Aorta (tissue), 5 donors: ENCODE measurements around the gene SP140. TPM values are rescaled to one million over a fixed set of nuclear protein-coding genes. Genes with fewer than 3 reads are reported as not detected.

ENCODE experiments used
- ATAC-seq: fragments of 200-7000 bp; cut with Tn5 transposase; one replicate; pipeline ENCODE4 v1.9.1; 2022; ENCODE audit warnings: moderate library complexity; ENCODE audit not compliant: low FRiP score
- DNase-seq, 2 donors: peaks; one replicate each; pipeline ENCODE4 v3.0.0-alpha.2; 2020
- H3K27ac ChIP-seq, 2 donors: one replicate each; pipeline ENCODE4 v1.5.1; 2013; ENCODE audit warnings: low read length in 2 of 2, mild to moderate bottlenecking in 2 of 2, moderate library complexity in 2 of 2, control low read depth in 1 of 2, inconsistent platforms in 1 of 2, low read depth in 1 of 2
- H3K27me3 ChIP-seq, 2 donors: one replicate each; pipeline ENCODE4 v1.6.1; 2013; ENCODE audit warnings: control low read depth in 1 of 2, low read length in 1 of 2, mild to moderate bottlenecking in 1 of 2, moderate library complexity in 1 of 2; ENCODE audit not compliant: insufficient read depth in 2 of 2, control insufficient read depth in 1 of 2
- H3K36me3 ChIP-seq, 2 donors: one replicate each; pipeline ENCODE4 v1.6.1; 2013; ENCODE audit warnings: control low read depth in 1 of 2, low read length in 1 of 2, mild to moderate bottlenecking in 1 of 2; ENCODE audit not compliant: insufficient read depth in 2 of 2, control insufficient read depth in 1 of 2
- H3K4me1 ChIP-seq, 2 donors: one replicate each; pipeline ENCODE4 v1.6.1; 2013; ENCODE audit warnings: low read length in 2 of 2, control low read depth in 1 of 2, mild to moderate bottlenecking in 1 of 2, moderate library complexity in 1 of 2; ENCODE audit not compliant: insufficient read depth in 2 of 2, control insufficient read depth in 1 of 2
- H3K4me3 ChIP-seq, 2 donors: one replicate each; pipeline ENCODE4 v1.5.1; 2013; ENCODE audit warnings: low read length in 2 of 2, control low read depth in 1 of 2, mild to moderate bottlenecking in 1 of 2
- H3K9me3 ChIP-seq: one replicate; pipeline ENCODE4 v1.6.1; 2013; ENCODE audit warnings: mild to moderate bottlenecking, low read length; ENCODE audit not compliant: control insufficient read depth
- WGBS, 2 donors: extraction: QIAGEN DNeasy Blood & Tissue Kit; methylation state at CpG; one replicate each; pipeline ENCODE4 v1.1.7; 2013; 5-methylcytosine and 5-hydroxymethylcytosine counted together
- intact Hi-C, 2 donors: fragments of 100-400 bp; cut with DNase I; formaldehyde crosslinking; loops; one replicate each; pipeline versions ENCODE4 v1.14.2 to v1.15.0; 2022
- polyA plus RNA-seq, 2 donors: library from polyadenylated mRNA; stranded (reverse); fragments of 200-250 nt; gene quantifications; one replicate each; pipeline ENCODE4 v1.2.3, GENCODE V29; 2013
- total RNA-seq, 2 donors: library from RNA; stranded (reverse); fragmentation: NEBNext Ultra II Directional; extraction: Animal tissue kit (Norgen Biotek cat#: 25700); gene quantifications; one replicate each; pipeline ENCODE4 v1.2.1, GENCODE V29; 2021
- donor health status: healthy with polysubstance abuse.
- donor health status: Bipolar disorder and iron deficiency.
- donor health status: DM: no; HTN: no; CAD: no.
- donor health status: DM: no; HTN: no; CAD: no.
- donor health status: DM: yes; HTN: yes; CAD: no.

SP140 gene
- total and polyA plus RNA-seq, 4 donors, result 0.13 to 4.1 (median 1.4) TPM

DNA sequence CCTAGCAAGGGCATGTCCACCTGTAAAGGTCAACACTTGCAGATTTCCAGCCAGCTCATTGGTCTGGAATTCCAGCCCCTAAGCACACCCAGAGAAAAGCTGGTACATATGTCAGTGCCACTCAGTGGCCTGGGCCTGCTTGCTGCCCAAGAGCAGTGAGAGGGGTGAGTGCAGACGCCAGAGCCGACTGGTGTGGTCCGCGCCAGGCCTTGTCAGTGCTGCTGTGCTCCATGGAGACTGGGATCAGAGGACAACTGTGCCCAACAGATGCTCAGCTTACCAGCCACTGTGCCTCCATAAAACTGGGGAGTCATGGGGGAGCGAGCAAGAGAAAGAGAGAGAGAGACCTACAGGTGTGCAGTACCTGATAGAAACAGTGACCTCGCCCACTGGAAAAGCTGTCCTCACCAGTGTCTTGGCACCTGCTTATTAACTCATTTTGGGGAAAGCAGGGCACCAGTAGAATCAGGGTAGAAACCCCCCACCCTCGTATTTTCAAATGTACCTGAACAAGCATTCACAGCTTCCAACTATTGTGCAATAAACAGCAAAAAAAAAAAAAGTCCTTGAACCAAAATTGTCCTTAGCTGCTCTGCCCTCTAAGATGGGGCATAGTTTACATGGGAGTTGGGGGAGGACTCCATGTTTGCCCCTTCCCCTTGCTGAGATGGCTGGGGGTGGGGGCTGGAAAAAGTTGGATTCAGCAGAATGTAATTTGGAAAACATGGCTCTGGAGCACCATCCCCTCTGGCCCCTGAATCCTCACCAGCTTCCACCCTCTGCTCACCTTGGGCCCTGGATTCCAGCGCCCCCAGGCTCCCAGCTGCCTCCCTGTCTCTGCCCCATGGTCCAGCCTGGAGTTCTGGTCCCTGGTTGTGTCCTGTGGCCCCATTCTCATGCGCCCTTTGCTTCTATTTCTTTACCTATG lies 100.0 kb downstream of the SP140 start:
- no peak overlapping the region for H3K27ac ChIP-seq
- H3K4me3 ChIP-seq, result no peak overlapping the region
- ATAC-seq, result no peak
- H3K36me3 ChIP-seq, result no peaks in the 10 kb centered on the region
- 91 to 93% methylated on average over 7 to 9 of the region's 9 CpGs for WGBS, 2 donors
- peaks cover 6% of the 10 kb centered on the region for H3K9me3 ChIP-seq
- no peaks in the 10 kb centered on the region for H3K27me3 ChIP-seq
- no peaks in the 10 kb centered on the region for H3K4me1 ChIP-seq
- DNase-seq, result no peak
- intact Hi-C loops, result no loop called here

DNA sequence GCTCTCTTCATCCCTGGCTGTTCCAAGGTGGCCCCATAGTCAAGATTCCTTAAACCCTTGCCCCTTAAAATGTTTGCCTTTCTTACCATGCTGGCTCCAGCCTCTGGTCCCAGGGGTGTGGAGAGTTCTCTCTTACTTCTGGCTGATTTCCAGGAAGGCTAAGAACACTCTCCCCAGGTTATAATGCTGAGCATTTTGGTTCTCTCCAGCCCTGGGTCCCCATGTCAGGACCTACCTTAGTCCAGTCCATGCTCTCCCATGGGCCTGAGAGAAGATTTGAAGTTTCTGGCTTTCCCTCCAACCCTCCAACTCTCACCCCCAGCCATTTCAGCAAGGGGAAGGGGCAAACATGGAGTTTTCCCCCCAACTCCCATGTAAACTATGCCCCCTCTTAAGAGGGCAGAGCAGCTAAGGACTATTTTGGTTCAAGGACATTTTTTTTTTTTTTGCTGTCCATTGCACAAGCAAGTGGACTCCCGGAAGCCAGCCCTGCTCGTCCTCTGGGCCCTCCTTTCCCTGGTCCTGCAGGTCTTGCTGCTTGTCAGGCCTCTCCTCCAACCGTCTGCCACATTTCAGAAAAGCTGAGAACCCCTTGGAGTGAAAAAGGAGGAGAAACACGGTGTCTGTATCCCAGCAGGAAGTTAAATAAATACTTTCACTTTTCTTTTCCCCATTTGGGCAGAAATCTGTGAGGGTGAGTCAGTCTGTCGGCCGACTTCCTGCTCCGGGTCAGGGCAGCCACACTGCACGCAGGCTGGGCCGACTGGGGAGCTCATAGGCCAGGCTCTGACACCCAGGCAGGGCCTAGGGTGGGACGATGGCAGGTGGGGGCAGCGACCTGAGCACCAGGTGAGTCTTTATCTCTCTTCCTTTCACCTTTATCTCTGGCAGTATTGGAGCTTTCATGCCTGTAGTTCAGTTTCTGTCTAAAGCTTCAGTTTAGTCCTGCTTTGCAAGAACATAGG lies 101.2 kb downstream of the SP140 start, which contains the start of gene SP140L:
TSS of gene SP140L (plus strand) at position 741 of the 965 bp plus-strand sequence. CDS start at position 818, 77 bp downstream.
- H3K4me3 ChIP-seq, result peak within 1 kb of the TSS; percentile 49 to 55
- WGBS, 2 donors, result 17 to 19% methylated on average over 11 of the region's 11 CpGs
- ATAC-seq (peak; percentile 93), DNase-seq (peak; percentile 86 to 88)
- H3K4me1 ChIP-seq, result no peaks in the 10 kb centered on the region
- no peak within 1 kb of the TSS for H3K27ac ChIP-seq
- H3K27me3 ChIP-seq, result no peaks in the 10 kb centered on the region
- H3K9me3 ChIP-seq, result peaks cover 8% of the 10 kb centered on the region
- intact Hi-C loops, result no loop called here
- no peaks in the 10 kb centered on the region for H3K36me3 ChIP-seq

DNA sequence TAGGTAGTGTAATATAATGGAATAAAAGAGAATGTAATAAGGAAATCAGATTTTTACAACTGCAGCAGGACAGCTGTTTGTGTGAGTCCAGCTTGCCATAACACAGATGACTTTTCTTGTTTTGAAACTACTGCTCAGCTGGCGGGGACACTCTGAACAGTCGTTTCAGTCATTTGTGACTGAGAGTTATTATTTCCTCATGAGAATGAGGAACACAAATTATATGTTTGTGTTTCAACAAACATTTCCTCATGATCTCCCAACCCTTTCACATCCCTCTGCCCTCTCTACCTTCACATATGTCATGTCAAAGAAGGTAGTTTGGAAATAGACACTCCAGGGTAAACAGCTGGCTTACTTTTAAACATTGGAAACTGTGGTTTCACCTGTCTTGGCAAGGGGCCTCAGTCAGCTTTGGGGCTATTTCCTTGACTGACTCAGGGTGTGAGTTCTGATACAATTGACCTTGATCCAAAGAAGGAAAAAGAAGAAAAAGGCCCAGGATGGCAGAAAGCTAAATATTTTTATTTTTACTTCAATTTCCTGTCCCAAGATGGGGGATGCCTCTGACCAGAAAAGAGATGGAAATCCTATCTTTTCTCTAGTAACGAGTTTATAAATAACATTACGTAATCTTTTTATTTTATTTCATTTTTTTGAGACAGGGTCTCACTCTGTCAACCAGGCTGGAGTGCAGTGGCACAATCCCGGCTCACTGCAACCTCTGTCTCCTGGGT lies 102.0 kb downstream of the SP140 start:
- no peaks in the 10 kb centered on the region for H3K4me1 ChIP-seq
- 78% methylated on average over 5 of the region's 5 CpGs for WGBS, 2 donors
- intact Hi-C loops, result no loop called here
- H3K36me3 ChIP-seq, result no peaks in the 10 kb centered on the region
- peak overlapping the region; percentile 49 to 55 for H3K4me3 ChIP-seq
- DNase-seq (no peak), ATAC-seq (no peak)
- peaks cover 8% of the 10 kb centered on the region for H3K9me3 ChIP-seq
- H3K27ac ChIP-seq, result no peak overlapping the region
- H3K27me3 ChIP-seq, result no peaks in the 10 kb centered on the region

DNA sequence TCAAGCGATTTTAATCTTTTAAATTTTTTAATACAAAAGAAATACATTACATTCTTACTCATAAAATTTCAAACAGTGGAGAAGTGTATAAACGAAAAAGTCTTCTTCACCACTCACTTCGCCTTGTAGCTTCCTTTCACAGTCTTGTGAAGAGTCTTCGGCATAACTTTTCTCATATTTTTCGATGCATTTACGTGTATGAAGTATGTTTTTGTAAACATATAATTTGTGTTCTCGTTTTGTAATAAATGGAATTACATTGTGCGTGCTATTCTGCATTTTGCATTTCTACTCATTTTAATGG lies 102.6 kb downstream of the SP140 start:
- Histone ChIP-seq H3K27me3 (no peaks in the 10 kb centered on the region), H3K9me3 (peaks cover 5% of the 10 kb centered on the region), H3K4me3 (no peak overlapping the region), H3K36me3 (no peaks in the 10 kb centered on the region), H3K4me1 (no peaks in the 10 kb centered on the region), H3K27ac (no peak overlapping the region)
- ATAC-seq (no peak), DNase-seq (no peak)
- intact Hi-C loops, result no loop called here
- 95 to 96% methylated on average over 8 of the region's 8 CpGs for WGBS, 2 donors

DNA sequence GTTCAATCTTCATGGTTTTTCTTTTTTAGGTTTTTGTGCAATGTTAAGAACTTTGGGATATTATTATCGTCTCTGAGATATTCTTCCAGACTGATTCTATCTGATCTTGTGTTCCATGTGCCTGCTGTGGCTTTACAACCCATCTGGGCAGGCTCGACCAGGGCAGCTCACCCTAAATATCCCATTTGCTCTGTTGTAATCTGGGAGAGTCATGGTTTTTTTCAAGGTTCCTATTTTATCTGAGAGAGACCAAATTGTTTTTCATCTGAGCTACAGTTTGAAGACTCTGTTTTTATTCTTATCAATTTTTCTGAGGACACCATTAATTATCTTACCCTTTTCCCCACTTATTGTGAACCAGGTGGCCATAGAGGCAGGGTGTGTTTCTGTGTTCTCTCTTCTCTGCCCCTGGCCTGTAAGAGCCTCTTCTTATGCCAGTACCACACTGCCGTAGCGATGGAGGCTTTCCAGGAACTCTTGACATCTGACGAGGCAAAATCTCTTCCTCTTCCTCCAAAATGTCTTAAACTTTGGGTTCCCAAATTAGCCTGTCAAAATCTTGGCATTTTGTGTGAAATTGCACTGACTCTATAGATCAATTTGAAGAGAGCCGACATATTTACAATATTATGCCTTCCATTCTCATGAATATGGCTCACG lies 104.5 kb downstream of the SP140 start:
- Histone ChIP-seq H3K27ac (no peak overlapping the region), H3K4me1 (no peaks in the 10 kb centered on the region), H3K27me3 (no peaks in the 10 kb centered on the region), H3K36me3 (no peaks in the 10 kb centered on the region), H3K9me3 (peaks cover 2% of the 10 kb centered on the region), H3K4me3 (no peak overlapping the region)
- ATAC-seq (no peak), DNase-seq (no peak)
- intact Hi-C loops, result no loop called here
- 84 to 85% methylated on average over 7 of the region's 7 CpGs for WGBS, 2 donors

DNA sequence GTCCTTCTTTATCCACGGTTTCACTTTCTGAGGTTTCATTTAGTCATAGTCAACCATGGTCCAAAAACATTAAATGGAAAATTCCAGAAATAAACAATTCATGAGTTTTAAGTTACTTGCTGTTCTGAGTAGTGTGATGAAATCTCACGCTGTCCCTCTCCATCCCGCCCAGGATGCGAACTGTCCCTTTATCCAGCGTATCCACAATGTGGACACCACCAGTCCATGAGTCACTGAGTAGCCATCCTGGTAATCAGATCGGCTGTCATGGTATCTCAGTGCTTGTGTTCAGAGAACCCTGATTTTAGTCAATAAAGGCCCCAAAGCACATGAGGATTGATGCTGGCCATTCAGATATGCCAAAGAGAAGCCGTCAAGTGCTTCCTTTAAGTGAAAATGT lies 105.2 kb downstream of the SP140 start:
- intact Hi-C loops, result no loop called here
- peaks cover 2% of the 10 kb centered on the region for H3K9me3 ChIP-seq

DNA sequence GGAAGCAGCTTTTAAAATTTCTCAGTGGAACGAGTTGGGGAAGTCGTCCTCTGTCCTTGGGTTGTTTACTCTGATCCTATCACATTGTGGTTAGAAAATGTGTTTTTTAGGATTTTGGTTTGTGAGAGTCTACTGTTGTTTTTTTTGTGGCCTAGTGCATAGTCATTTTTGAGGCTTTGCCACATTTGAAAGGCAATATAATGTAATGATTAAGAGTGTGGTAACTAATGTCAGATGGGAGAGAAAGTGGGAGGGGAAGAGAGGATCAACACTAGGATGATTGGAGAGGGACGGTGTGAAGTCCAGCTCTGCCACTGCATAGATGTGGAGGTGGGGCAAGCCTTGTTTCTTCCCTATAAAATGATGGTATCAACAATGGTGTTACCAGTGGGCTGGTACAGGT lies 109.9 kb downstream of the SP140 start:
- ATAC-seq (no peak), DNase-seq (no peak)
- Histone ChIP-seq H3K27me3 (no peaks in the 10 kb centered on the region), H3K4me3 (no peak overlapping the region), H3K36me3 (no peaks in the 10 kb centered on the region), H3K4me1 (no peaks in the 10 kb centered on the region), H3K9me3 (peaks cover 2% of the 10 kb centered on the region), H3K27ac (no peak overlapping the region)
- intact Hi-C loops, result no loop called here
- 53 to 57% methylated on average over 3 of the region's 3 CpGs for WGBS, 2 donors

More for the DNA sequence above, 105.2 kb downstream of the SP140 start:
- H3K4me3 ChIP-seq, result no peak overlapping the region
- no peak overlapping the region for H3K27ac ChIP-seq
- WGBS, 2 donors, result 86 to 88% methylated on average over 7 of the region's 7 CpGs
- no peak for ATAC-seq
- H3K4me1 ChIP-seq, result no peaks in the 10 kb centered on the region
- no peak for DNase-seq
- H3K36me3 ChIP-seq, result no peaks in the 10 kb centered on the region
- no peaks in the 10 kb centered on the region for H3K27me3 ChIP-seq
